ENCODE data around the gene HSPG2.

- TF ChIP-seq POLR2AphosphoS5 (IDR thresholded peaks at IDR 0.05; ENCODE audit: low read depth, low read length) (no peak), POLR2A (IDR thresholded peaks at IDR 0.05; ENCODE audit: low read depth, low read length) (no peak), TAF1 (IDR thresholded peaks at IDR 0.05; ENCODE audit: borderline replicate concordance, low read depth, low read length) (no peak)
Measured at GRCh38 chr1:21904454-21904703, 32.7 kb downstream of the HSPG2 start.
